ENCODE data around the gene CLASP2. TPM values are rescaled to one million over a fixed set of nuclear protein-coding genes. Genes with fewer than 3 reads are reported as not detected.

The CLASP2 gene
- total RNA-seq, 4 donors from 2014 or later = 37.6 to 55.2 (median 44.6) TPM

DNA sequence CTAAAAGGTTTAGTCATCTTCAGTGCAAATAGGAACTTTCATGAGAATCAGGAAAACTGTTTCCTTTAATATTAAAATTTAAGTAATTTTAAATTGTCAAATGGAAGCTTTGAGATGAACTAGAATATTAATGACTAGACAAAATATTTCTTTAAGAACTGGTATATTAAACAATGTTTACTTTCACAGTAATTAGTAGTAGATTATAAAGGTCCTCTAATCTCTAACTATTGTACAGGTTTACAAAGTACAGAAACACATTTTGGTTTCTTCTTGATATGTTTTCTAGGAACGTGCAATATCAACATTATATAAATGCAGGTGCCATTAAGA lies 138.9 kb downstream of the CLASP2 start:
- Histone ChIP-seq H3K36me3 (peaks cover 0 to 25% of the 10 kb centered on the region in 2 donors), H3K4me3 (no peak overlapping the region), H3K27me3 (no peaks in the 10 kb centered on the region), H3K9me3 (no peaks in the 10 kb centered on the region), H3K27ac (no peak overlapping the region), H3K4me1 (no peaks in the 10 kb centered on the region)
- DNase-seq = no peak
- intact Hi-C loops (cut with DNase I; ENCODE audit: low total_unique reads) = no loop called here
- no peak for ATAC-seq
- TF ChIP-seq POLR2A (IDR thresholded peaks at IDR 0.05) (no peak), CTCF (IDR thresholded peaks at IDR 0.05 in 4 of 5, conservative IDR thresholded peaks at IDR 0.05 in 1 of 5) (no peak)
- in situ Hi-C loops (cut with MboI; ENCODE audit: low sequenced_read_pairs in 4 of 4) = no loop called here

- TF ChIP-seq POLR2A (IDR thresholded peaks at IDR 0.05) = no peak
- no peak for TF ChIP-seq CTCF (IDR thresholded peaks at IDR 0.05 in 4 of 5, conservative IDR thresholded peaks at IDR 0.05 in 1 of 5)
- peaks cover 0 to 20% of the 10 kb centered on the region in 2 donors for H3K36me3 ChIP-seq
- DNase-seq (no peak), ATAC-seq (no peak)
- no peaks in the 10 kb centered on the region for H3K27me3 ChIP-seq
- in situ Hi-C loops (cut with MboI; ENCODE audit: low sequenced_read_pairs in 4 of 4) = no loop called here
- H3K27ac ChIP-seq = no peak overlapping the region
- no peak overlapping the region for H3K4me3 ChIP-seq
- no peaks in the 10 kb centered on the region for H3K4me1 ChIP-seq
- H3K9me3 ChIP-seq = no peaks in the 10 kb centered on the region
- intact Hi-C loops (cut with DNase I; ENCODE audit: low total_unique reads) = no loop called here
These were observed 139.5 kb downstream of the CLASP2 start for GRCh38 chr3:33578325-33579177.

- Histone ChIP-seq H3K4me3 (no peak overlapping the region), H3K4me1 (no peaks in the 10 kb centered on the region), H3K9me3 (no peaks in the 10 kb centered on the region), H3K27ac (no peak overlapping the region), H3K36me3 (peaks cover 0 to 20% of the 10 kb centered on the region in 2 donors), H3K27me3 (no peaks in the 10 kb centered on the region)
- intact Hi-C loops (cut with DNase I; ENCODE audit: low total_unique reads) (no loop called here), in situ Hi-C loops (cut with MboI; ENCODE audit: low sequenced_read_pairs in 4 of 4) (no loop called here)
- ATAC-seq (no peak), DNase-seq (no peak)
- no peak for TF ChIP-seq CTCF (IDR thresholded peaks at IDR 0.05 in 4 of 5, conservative IDR thresholded peaks at IDR 0.05 in 1 of 5)
- TF ChIP-seq POLR2A (IDR thresholded peaks at IDR 0.05) = no peak
These were observed 140.5 kb downstream of the CLASP2 start for GRCh38 chr3:33577588-33577987.

DNA sequence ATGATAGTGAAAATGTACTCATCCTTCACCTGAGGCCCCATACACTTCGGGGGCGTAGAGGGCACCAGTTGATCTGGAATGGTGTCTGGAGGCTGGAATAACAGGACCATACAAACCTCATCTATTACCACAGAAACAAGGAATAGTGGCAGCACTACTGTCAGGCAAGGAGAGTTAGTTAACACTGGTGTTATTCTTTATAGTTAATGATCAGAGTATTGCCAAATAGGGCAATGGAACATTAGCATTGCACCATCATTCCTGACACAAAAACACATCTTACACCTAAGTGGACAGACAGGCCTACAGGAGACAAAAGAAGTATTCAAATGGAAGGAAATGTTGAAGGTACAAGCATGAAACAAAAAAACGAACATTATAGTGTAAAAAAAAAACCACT lies 140.9 kb downstream of the CLASP2 start:
- TF ChIP-seq POLR2A (IDR thresholded peaks at IDR 0.05) (no peak), CTCF (IDR thresholded peaks at IDR 0.05 in 4 of 5, conservative IDR thresholded peaks at IDR 0.05 in 1 of 5) (no peak)
- H3K27me3 ChIP-seq = no peaks in the 10 kb centered on the region
- peaks cover 0 to 16% of the 10 kb centered on the region in 2 donors for H3K36me3 ChIP-seq
- in situ Hi-C loops (cut with MboI; ENCODE audit: low sequenced_read_pairs in 4 of 4) = no loop called here
- no peak overlapping the region for H3K27ac ChIP-seq
- no peaks in the 10 kb centered on the region for H3K9me3 ChIP-seq
- no peaks in the 10 kb centered on the region for H3K4me1 ChIP-seq
- H3K4me3 ChIP-seq = no peak overlapping the region
- DNase-seq = no peak
- intact Hi-C loops (cut with DNase I; ENCODE audit: low total_unique reads) = no loop called here
- ATAC-seq = no peak
